ENCODE data around the gene FBXL20. TPM values are rescaled to one million over a fixed set of nuclear protein-coding genes. Genes with fewer than 3 reads are reported as not detected.

FBXL20 gene
- total and polyA plus RNA-seq, 2 donors (not counting 3 experiments of a cell fraction or from before 2014, with no cell fraction given) = 4.6 to 18.0 TPM

GRCh38 chr17:39341541-39341940 lies 59.9 kb downstream of the FBXL20 start:
- H3K4me2 ChIP-seq (ENCODE audit: insufficient read depth, low read length) = no peak overlapping the region
- BruUV-seq (replicated peaks) = no TSS peak
- no peaks in the 10 kb centered on the region for H3K27me3 ChIP-seq (ENCODE audit: control insufficient read depth in 2 of 2, insufficient read depth in 2 of 2, low read length in 2 of 2)
- H3K27ac ChIP-seq (ENCODE audit: insufficient read depth, low read depth, low read length) = no peak overlapping the region
- H2AFZ ChIP-seq (ENCODE audit: low read depth, low read length) = no peak overlapping the region
- DNase-seq (ENCODE audit: low read depth, low spot score) = no peak
- ChIA-PET POLR2A (no interaction called here), CTCF (interaction anchor here (0.6 to 0.7 kb wide), 2 partner anchors 14 to 93 kb away, joined by 3 read pairs; no protein-coding TSS in a partner anchor)
- TF ChIP-seq MYC (IDR thresholded peaks at IDR 0.05; ENCODE audit: low read depth, low read length) (no peak), EZH2 (IDR thresholded peaks at IDR 0.05; ENCODE audit: borderline replicate concordance, low read depth, low read length, severe bottlenecking) (no peak)
- no peaks in the 10 kb centered on the region for H3K79me2 ChIP-seq (ENCODE audit: control insufficient read depth, insufficient read depth, low read length)
- intact Hi-C loops (cut with micrococcal nuclease) = no loop called here
- H4K20me1 ChIP-seq (replicated peaks; ENCODE audit: control insufficient read depth, extremely low read depth, insufficient read depth, low read length) = no peaks in the 10 kb centered on the region
- H3K9me1 ChIP-seq (replicated peaks; ENCODE audit: control insufficient read depth, extremely low read depth, insufficient read depth, low read length) = no peaks in the 10 kb centered on the region
- H3K36me3 ChIP-seq (ENCODE audit: control insufficient read depth in 2 of 2, extremely low read depth in 1 of 2, insufficient read depth in 2 of 2, low read length in 2 of 2) = no peaks in the 10 kb centered on the region
- FAIRE-seq = no peak
- dilution Hi-C loops (cut with MboI; ENCODE audit: extremely low pct_ligation_motif_present, low sequenced_read_pairs) = no loop called here
- no peaks in the 10 kb centered on the region for H3K9me3 ChIP-seq (replicated peaks; ENCODE audit: control insufficient read depth, insufficient read depth, low read length)
- no peak overlapping the region for H3K4me3 ChIP-seq (replicated peaks in 1 of 3; ENCODE audit: insufficient read depth in 1 of 3, low read depth in 1 of 3, low read length in 3 of 3)
- peaks cover 4% of the 10 kb centered on the region for H3K4me1 ChIP-seq (ENCODE audit: control insufficient read depth, extremely low read depth, insufficient read depth, low read length)
- H3K9ac ChIP-seq (replicated peaks; ENCODE audit: extremely low read depth, insufficient read depth, low read length) = no peak overlapping the region

DNA sequence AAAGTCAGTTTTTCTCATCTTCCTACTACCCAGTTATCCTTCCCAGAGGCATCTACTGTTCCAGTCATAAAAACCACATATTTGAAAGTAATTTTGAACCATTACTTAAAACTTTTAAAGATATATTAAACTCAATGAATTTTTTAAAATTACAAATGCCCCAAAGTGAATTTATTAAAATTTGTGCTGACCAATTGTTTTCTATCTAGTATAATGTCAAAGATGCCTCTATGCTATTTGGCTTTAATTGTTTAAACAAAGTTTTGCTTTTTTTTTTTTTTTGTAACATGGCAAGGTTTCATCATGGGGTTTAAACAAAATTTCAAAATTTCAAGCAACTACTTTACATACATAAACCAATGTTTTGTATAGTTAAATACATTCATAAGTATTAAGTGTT lies 60.7 kb downstream of the FBXL20 start:
- no peaks in the 10 kb centered on the region for H3K9me3 ChIP-seq (replicated peaks; ENCODE audit: control insufficient read depth, insufficient read depth, low read length)
- no peak overlapping the region for H2AFZ ChIP-seq (ENCODE audit: low read depth, low read length)
- no peak overlapping the region for H3K27ac ChIP-seq (ENCODE audit: insufficient read depth, low read depth, low read length)
- H3K4me3 ChIP-seq (replicated peaks in 1 of 3; ENCODE audit: insufficient read depth in 1 of 3, low read depth in 1 of 3, low read length in 3 of 3) = no peak overlapping the region
- TF ChIP-seq POLR2AphosphoS5 (IDR thresholded peaks at IDR 0.05; ENCODE audit: insufficient read depth, low read depth, low read length) = no peak
- TF ChIP-seq EZH2 (IDR thresholded peaks at IDR 0.05; ENCODE audit: borderline replicate concordance, low read depth, low read length, severe bottlenecking) = no peak
- no peak for TF ChIP-seq CTCF (IDR thresholded peaks at IDR 0.05; ENCODE audit: extremely low read depth in 1 of 2, insufficient read depth in 1 of 2, low read depth in 1 of 2, low read length in 2 of 2)
- TF ChIP-seq MYC (IDR thresholded peaks at IDR 0.05; ENCODE audit: low read depth, low read length) = no peak
- TF ChIP-seq MAX (IDR thresholded peaks at IDR 0.05; ENCODE audit: insufficient read depth, insufficient read length) = no peak
- no peak for TF ChIP-seq FOS (IDR thresholded peaks at IDR 0.05; ENCODE audit: borderline replicate concordance, insufficient read depth, low read length)
- TF ChIP-seq GATA2 (IDR thresholded peaks at IDR 0.05; ENCODE audit: insufficient read depth, insufficient read length, low read depth, low read length) = no peak
- no peak for TF ChIP-seq POLR2A (IDR thresholded peaks at IDR 0.05; ENCODE audit: low read depth, low read length)
- no peak for TF ChIP-seq JUN (IDR thresholded peaks at IDR 0.05; ENCODE audit: borderline replicate concordance, insufficient read depth, insufficient read length, low read depth)
- no peaks in the 10 kb centered on the region for H4K20me1 ChIP-seq (replicated peaks; ENCODE audit: control insufficient read depth, extremely low read depth, insufficient read depth, low read length)
- BruUV-seq (replicated peaks) = no TSS peak
- POLR2A ChIA-PET = interaction anchor here (0.6 kb wide), 1 partner anchor 121 kb away, joined by 3 read pairs; the partner anchor contains the start of gene CDK12
- no peak for DNase-seq (ENCODE audit: low read depth, low spot score)
- H3K27me3 ChIP-seq (ENCODE audit: control insufficient read depth in 2 of 2, insufficient read depth in 2 of 2, low read length in 2 of 2) = no peaks in the 10 kb centered on the region
- H3K4me2 ChIP-seq (ENCODE audit: insufficient read depth, low read length) = no peak overlapping the region
- H3K9me1 ChIP-seq (replicated peaks; ENCODE audit: control insufficient read depth, extremely low read depth, insufficient read depth, low read length) = no peaks in the 10 kb centered on the region
- H3K4me1 ChIP-seq (ENCODE audit: control insufficient read depth, extremely low read depth, insufficient read depth, low read length) = peaks cover 4% of the 10 kb centered on the region
- CTCF ChIA-PET = interaction anchor here (0.7 kb wide), 1 partner anchor 92 kb away, joined by 3 read pairs; no protein-coding TSS in a partner anchor
- intact Hi-C loops (cut with micrococcal nuclease) = no loop called here
- H3K79me2 ChIP-seq (ENCODE audit: control insufficient read depth, insufficient read depth, low read length) = no peaks in the 10 kb centered on the region
- FAIRE-seq = no peak
- dilution Hi-C loops (cut with MboI; ENCODE audit: extremely low pct_ligation_motif_present, low sequenced_read_pairs) = no loop called here
- no peaks in the 10 kb centered on the region for H3K36me3 ChIP-seq (ENCODE audit: control insufficient read depth in 2 of 2, extremely low read depth in 1 of 2, insufficient read depth in 2 of 2, low read length in 2 of 2)
- no peak overlapping the region for H3K9ac ChIP-seq (replicated peaks; ENCODE audit: extremely low read depth, insufficient read depth, low read length)

Measured in endothelial cell of umbilical vein (primary cell).